Measurements from ENCODE around the gene RAB40A. TPM values are rescaled to one million over a fixed set of nuclear protein-coding genes. Genes with fewer than 3 reads are reported as not detected.
"Not testable (repeated sequence)": the region's sequence is repeated elsewhere in the genome, so short reads cannot be mapped to it uniquely, and the experiment has no call there.

RAB40A gene
- total RNA-seq, 1 donor from 2014 or later: 0.45 TPM

GRCh38 chrX:103488332-103488731 lies 31.0 kb downstream of the RAB40A start:
- peaks cover 2% of the 10 kb centered on the region for H3K27me3 Mint-ChIP-seq (ENCODE audit: low read depth)
- no peak for DNase-seq (ENCODE audit: low spot score)
- peak; percentile 80 for TF ChIP-seq CTCF (IDR thresholded peaks at IDR 0.05)
- no peak overlapping the region for H3K27ac Mint-ChIP-seq (ENCODE audit: unreplicated experiment)
- H3K9me3 Mint-ChIP-seq (ENCODE audit: low read depth): no peaks in the 10 kb centered on the region
- H3K36me3 Mint-ChIP-seq (ENCODE audit: low read depth): no peaks in the 10 kb centered on the region
- H3K4me1 Mint-ChIP-seq (ENCODE audit: low read depth): no peaks in the 10 kb centered on the region
- H3K4me3 Mint-ChIP-seq (ENCODE audit: unreplicated experiment): no peak overlapping the region

DNA sequence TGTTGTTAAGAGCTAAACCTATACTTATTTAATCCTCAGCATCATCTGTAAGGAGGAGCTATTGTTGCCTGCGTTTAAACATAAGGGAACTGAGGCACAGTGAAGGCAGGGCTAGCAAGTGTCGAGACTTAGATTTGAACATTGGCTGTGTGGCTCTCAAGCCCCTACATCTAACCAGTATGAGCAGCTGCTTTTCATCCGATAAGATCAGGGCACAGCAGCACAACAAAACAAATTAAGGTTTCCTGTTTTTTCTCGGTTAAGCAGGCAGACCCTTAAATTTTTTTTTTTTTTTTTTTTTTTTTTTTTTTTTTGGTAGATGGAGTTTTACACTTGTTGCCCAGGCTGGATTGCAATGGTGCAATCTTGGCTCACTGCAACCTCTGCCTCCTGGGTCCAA lies 35.6 kb downstream of the RAB40A start:
- H3K36me3 Mint-ChIP-seq (ENCODE audit: low read depth): no peaks in the 10 kb centered on the region
- H3K27ac Mint-ChIP-seq (ENCODE audit: unreplicated experiment): no peak overlapping the region
- H3K4me3 Mint-ChIP-seq (ENCODE audit: unreplicated experiment): no peak overlapping the region
- no peaks in the 10 kb centered on the region for H3K4me1 Mint-ChIP-seq (ENCODE audit: low read depth)
- peaks cover 2% of the 10 kb centered on the region for H3K27me3 Mint-ChIP-seq (ENCODE audit: low read depth)
- no peak for DNase-seq (ENCODE audit: low spot score)
- no peak for TF ChIP-seq CTCF (IDR thresholded peaks at IDR 0.05)
- no peaks in the 10 kb centered on the region for H3K9me3 Mint-ChIP-seq (ENCODE audit: low read depth)

GRCh38 chrX:103480526-103480925 lies 38.8 kb downstream of the RAB40A start:
- H3K36me3 Mint-ChIP-seq (ENCODE audit: low read depth): no peaks in the 10 kb centered on the region
- H3K4me3 Mint-ChIP-seq (ENCODE audit: unreplicated experiment): no peak overlapping the region
- DNase-seq (ENCODE audit: low spot score): no peak
- no peaks in the 10 kb centered on the region for H3K27me3 Mint-ChIP-seq (ENCODE audit: low read depth)
- H3K27ac Mint-ChIP-seq (ENCODE audit: unreplicated experiment): no peak overlapping the region
- H3K9me3 Mint-ChIP-seq (ENCODE audit: low read depth): no peaks in the 10 kb centered on the region
- TF ChIP-seq CTCF (IDR thresholded peaks at IDR 0.05): no peak
- no peaks in the 10 kb centered on the region for H3K4me1 Mint-ChIP-seq (ENCODE audit: low read depth)

DNA sequence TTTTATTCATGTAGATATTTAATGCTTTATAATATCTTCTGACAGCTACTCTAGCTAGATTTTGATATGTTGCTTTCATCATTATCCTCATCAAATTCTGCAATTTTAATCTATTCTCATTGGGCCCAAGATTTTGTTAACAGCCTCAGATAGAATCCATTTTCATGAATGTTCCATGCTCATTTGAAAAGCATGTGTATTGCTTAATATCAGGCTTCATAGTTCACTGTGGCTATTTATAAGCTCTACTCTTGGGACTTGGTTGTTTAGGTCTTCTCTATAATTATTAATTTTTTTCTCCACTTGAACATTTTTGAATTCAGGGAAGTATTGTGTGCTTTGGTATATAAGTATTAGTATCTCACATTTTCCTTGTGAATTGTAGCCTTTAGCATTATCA lies 41.8 kb downstream of the RAB40A start:
- Mint-ChIP-seq H3K9me3 (ENCODE audit: low read depth) (no peaks in the 10 kb centered on the region), H3K27me3 (ENCODE audit: low read depth) (no peaks in the 10 kb centered on the region), H3K36me3 (ENCODE audit: low read depth) (no peaks in the 10 kb centered on the region), H3K4me1 (ENCODE audit: low read depth) (no peaks in the 10 kb centered on the region), H3K27ac (ENCODE audit: unreplicated experiment) (no peak overlapping the region), H3K4me3 (ENCODE audit: unreplicated experiment) (no peak overlapping the region)
- no peak for TF ChIP-seq CTCF (IDR thresholded peaks at IDR 0.05)
- no peak for DNase-seq (ENCODE audit: low spot score)

DNA sequence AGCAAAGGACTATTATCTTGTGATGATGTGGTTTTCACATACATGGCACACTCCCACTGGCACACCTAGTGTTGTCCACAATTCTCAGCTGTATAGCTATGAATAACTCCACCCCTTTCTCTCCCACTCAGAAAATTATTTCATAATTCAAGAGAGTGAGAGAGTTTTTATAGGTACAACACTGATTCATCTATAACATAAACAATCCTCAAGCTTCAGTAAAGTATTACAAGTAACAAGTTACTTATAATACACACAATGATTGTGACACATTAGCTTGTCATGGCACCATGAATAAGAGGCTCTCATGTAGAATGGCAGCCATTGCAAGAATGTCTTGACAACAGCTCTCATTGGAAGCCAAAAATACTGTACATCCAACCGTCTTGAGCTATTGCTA lies 43.9 kb downstream of the RAB40A start:
- H3K27ac Mint-ChIP-seq (ENCODE audit: unreplicated experiment): no peak overlapping the region

GRCh38 chrX:103469977-103470376 lies 49.3 kb downstream of the RAB40A start:
- H3K4me3 Mint-ChIP-seq (ENCODE audit: unreplicated experiment); H3K4me1 Mint-ChIP-seq (ENCODE audit: low read depth); H3K27me3 Mint-ChIP-seq (ENCODE audit: low read depth); DNase-seq (ENCODE audit: low spot score); H3K27ac Mint-ChIP-seq (ENCODE audit: unreplicated experiment); H3K36me3 Mint-ChIP-seq (ENCODE audit: low read depth); H3K9me3 Mint-ChIP-seq (ENCODE audit: low read depth): not testable (repeated sequence)

More for the DNA sequence above, 43.9 kb downstream of the RAB40A start:
- no peak for DNase-seq (ENCODE audit: low spot score)
- Mint-ChIP-seq H3K36me3 (ENCODE audit: low read depth) (no peaks in the 10 kb centered on the region), H3K27me3 (ENCODE audit: low read depth) (no peaks in the 10 kb centered on the region), H3K9me3 (ENCODE audit: low read depth) (no peaks in the 10 kb centered on the region), H3K4me1 (ENCODE audit: low read depth) (no peaks in the 10 kb centered on the region), H3K4me3 (ENCODE audit: unreplicated experiment) (no peak overlapping the region)
- TF ChIP-seq CTCF (IDR thresholded peaks at IDR 0.05): no peak

All from chondrocyte (in vitro differentiated cells).